Keratinocyte (primary cell): Measurements from ENCODE around the gene LIMA1. TPM values are rescaled to one million over a fixed set of nuclear protein-coding genes. Genes with fewer than 3 reads are reported as not detected.

ENCODE experiments used
- DNase-seq: peaks from one replicate; pipeline ENCODE4 v3.0.0-alpha.2; 2011; ENCODE audit warnings: low read depth, missing footprints, low spot score
- FAIRE-seq: peaks from 2 replicates; lab custom pipeline; 2011; peaks lifted over from hg19 to GRCh38; lab: Jason Lieb, UNC
- H2AFZ ChIP-seq: 2 replicates; pipeline ENCODE4 v1.6.0; 2012; ENCODE audit warnings: low read length, control low read depth, inconsistent platforms; ENCODE audit not compliant: control insufficient read depth
- H3K27ac ChIP-seq: 2 replicates; pipeline ENCODE4 v1.5.1; 2011; ENCODE audit warnings: low read length; ENCODE audit not compliant: control insufficient read depth, insufficient read depth
- H3K27me3 ChIP-seq: 3 replicates; pipeline ENCODE4 v1.6.0; 2011; ENCODE audit warnings: low read length; ENCODE audit not compliant: control insufficient read depth, insufficient read depth; ENCODE audit errors: extremely low read depth
- H3K36me3 ChIP-seq, 2 experiments: 2 replicates in 1 of 2; 3 replicates in 1 of 2; pipeline ENCODE4 v1.5.1; 2011; ENCODE audit warnings: low read length in 2 of 2, mild to moderate bottlenecking in 1 of 2; ENCODE audit not compliant: control insufficient read depth in 2 of 2, insufficient read depth in 2 of 2; ENCODE audit errors: extremely low read depth in 1 of 2
- H3K4me1 ChIP-seq: 3 replicates; pipeline ENCODE4 v1.5.1; 2011; ENCODE audit warnings: low read length; ENCODE audit not compliant: control insufficient read depth, insufficient read depth; ENCODE audit errors: extremely low read depth
- H3K4me2 ChIP-seq: 3 replicates; pipeline ENCODE4 v1.6.0; 2011; ENCODE audit warnings: low read depth, low read length; ENCODE audit not compliant: control insufficient read depth, insufficient read depth; ENCODE audit errors: extremely low read depth
- H3K4me3 ChIP-seq, 3 experiments: fragments of 200-600 bp in 1 of 3; sonication (generic) in 1 of 3; 2 replicates in 2 of 3; 3 replicates in 1 of 3; pipeline ENCODE4 v1.5.1; 2011 to 2016; ENCODE audit warnings: low read length in 3 of 3, mild to moderate bottlenecking in 3 of 3, control low read depth in 2 of 3, inconsistent platforms in 1 of 3, low read depth in 1 of 3, mixed read lengths in 1 of 3, mixed run types in 1 of 3, moderate library complexity in 1 of 3; ENCODE audit not compliant: control insufficient read depth in 2 of 3, insufficient read depth in 2 of 3; ENCODE audit errors: extremely low read depth in 1 of 3
- H3K79me2 ChIP-seq: 2 replicates; pipeline ENCODE4 v1.6.0; 2012; ENCODE audit warnings: low read length; ENCODE audit not compliant: control insufficient read depth, insufficient read depth
- H3K9ac ChIP-seq: 3 replicates; pipeline ENCODE4 v1.6.0; 2011; ENCODE audit warnings: low read length; ENCODE audit not compliant: control insufficient read depth, insufficient read depth; ENCODE audit errors: extremely low read depth
- H3K9me1 ChIP-seq: 3 replicates; pipeline ENCODE4 v1.6.0; 2011; ENCODE audit warnings: low read length; ENCODE audit not compliant: control insufficient read depth, insufficient read depth; ENCODE audit errors: extremely low read depth
- H3K9me3 ChIP-seq: 2 replicates; pipeline ENCODE4 v1.5.1; 2012; ENCODE audit warnings: low read depth, low read length; ENCODE audit not compliant: control insufficient read depth
- H4K20me1 ChIP-seq: 3 replicates; pipeline ENCODE4 v1.6.0; 2011; ENCODE audit warnings: low read length; ENCODE audit not compliant: control insufficient read depth, insufficient read depth; ENCODE audit errors: extremely low read depth
- CTCF ChIP-seq, 3 experiments: IDR thresholded peaks in 1 of 3; conservative IDR thresholded peaks in 1 of 3; optimal IDR thresholded peaks in 1 of 3; 2 replicates in 2 of 3; 3 replicates in 1 of 3; pipeline versions ENCODE3 to v1.5.1; 2011; ENCODE audit warnings: low read length in 3 of 3, mild to moderate bottlenecking in 3 of 3, moderate library complexity in 2 of 3, control low read depth in 1 of 3, inconsistent platforms in 1 of 3; ENCODE audit not compliant: insufficient read depth in 2 of 3; ENCODE audit errors: extremely low read depth in 1 of 3
- EZH2 ChIP-seq: IDR thresholded peaks from one replicate; pipeline ENCODE4 v1.6.1; 2012; ENCODE audit warnings: inconsistent platforms, mild to moderate bottlenecking, low read length, moderate library complexity
- dilution Hi-C: fragments of 300-500 bp; cut with MboI; formaldehyde crosslinking; loops from one replicate; pipeline ENCODE4 v1.7.0; 2020; ENCODE audit warnings: low sequenced_read_pairs; ENCODE audit not compliant: extremely low pct_ligation_motif_present
- polyA plus RNA-seq, 5 experiments: library from polyadenylated mRNA; depleted of rRNA in 3 of 5; stranded (reverse) in 3 of 5; stranded (forward) in 1 of 5; unstranded in 1 of 5; fragments of >200 nt; gene quantifications; 1 replicate in 1 of 5; 2 replicates in 3 of 5; 3 replicates in 1 of 5; pipeline versions ENCODE4 v1.2.1 to v1.2.3, GENCODE V29; 2011 to 2012; ENCODE audit warnings: missing spikeins in 2 of 5, low read depth in 1 of 5, low replicate concordance in 1 of 5

Gene LIMA1
- polyA plus RNA-seq, 1 donor (not counting 4 experiments of a cell fraction or from before 2014, with no cell fraction given): 510 TPM

- Histone ChIP-seq H4K20me1 (no peaks in the 10 kb centered on the region), H3K27ac (peak overlapping the region; percentile 61), H3K36me3 (peaks cover 31 to 58% of the 10 kb centered on the region in 2 experiments), H3K4me1 (peaks cover 46% of the 10 kb centered on the region), H3K9me3 (no peaks in the 10 kb centered on the region), H3K27me3 (no peaks in the 10 kb centered on the region), H3K9ac (peak overlapping the region; percentile 46), H3K4me2 (peak overlapping the region; percentile 63), H3K9me1 (peaks cover 7% of the 10 kb centered on the region), H2AFZ (no peak overlapping the region), H3K4me3 (peak overlapping the region in 2 of 3 experiments; percentile 8 to 13), H3K79me2 (peaks cover 46% of the 10 kb centered on the region)
- dilution Hi-C loops: no loop called here
- no peak for FAIRE-seq
- TF ChIP-seq CTCF (optimal IDR thresholded peaks at IDR 0.05 in 1 of 3, IDR thresholded peaks at IDR 0.05 in 1 of 3, conservative IDR thresholded peaks at IDR 0.05 in 1 of 3; ENCODE audit: extremely low read depth in 1 of 3, insufficient read depth in 2 of 3, low read length in 3 of 3) (no peak), EZH2 (no peak)
- no peak for DNase-seq
Observed at GRCh38 chr12:50185301-50185895, 97.9 kb downstream of the LIMA1 start.

GRCh38 chr12:50184261-50184660 is 99.1 kb downstream of the LIMA1 start:
- no peaks in the 10 kb centered on the region for H3K9me3 ChIP-seq
- peaks cover 7% of the 10 kb centered on the region for H3K9me1 ChIP-seq
- H3K27me3 ChIP-seq: no peaks in the 10 kb centered on the region
- H3K27ac ChIP-seq: no peak overlapping the region
- no peak for TF ChIP-seq CTCF (optimal IDR thresholded peaks at IDR 0.05 in 1 of 3, IDR thresholded peaks at IDR 0.05 in 1 of 3, conservative IDR thresholded peaks at IDR 0.05 in 1 of 3; ENCODE audit: extremely low read depth in 1 of 3, insufficient read depth in 2 of 3, low read length in 3 of 3)
- no peak for TF ChIP-seq EZH2
- no peak overlapping the region for H3K4me2 ChIP-seq
- DNase-seq: no peak
- no peak overlapping the region for H2AFZ ChIP-seq
- H3K4me1 ChIP-seq: peaks cover 42% of the 10 kb centered on the region
- dilution Hi-C loops: no loop called here
- H4K20me1 ChIP-seq: no peaks in the 10 kb centered on the region
- H3K79me2 ChIP-seq: peaks cover 43% of the 10 kb centered on the region
- no peak overlapping the region for H3K9ac ChIP-seq
- no peak overlapping the region for H3K4me3 ChIP-seq
- no peak for FAIRE-seq
- peaks cover 36 to 58% of the 10 kb centered on the region in 2 experiments for H3K36me3 ChIP-seq
